H9 (cell line): Measurements from ENCODE around the gene LKAAEAR1. TPM values are rescaled to one million over a fixed set of nuclear protein-coding genes. Genes with fewer than 3 reads are reported as not detected.

Experiments used
- DNase-seq: peaks from one replicate; pipeline ENCODE4 v3.0.0-alpha.2; 2017
- H2AFZ ChIP-seq: one replicate; pipeline ENCODE4 v1.6.1; 2013; ENCODE audit warnings: mild to moderate bottlenecking, low read length, control low read depth, moderate library complexity
- H2AK5ac ChIP-seq: 2 replicates; pipeline ENCODE4 v1.6.1; 2013; ENCODE audit warnings: low read length, control low read depth, mixed read lengths; ENCODE audit not compliant: insufficient read length
- H2BK120ac ChIP-seq: one replicate; pipeline ENCODE4 v1.6.1; 2013; ENCODE audit warnings: low read depth, mild to moderate bottlenecking, low read length, control low read depth, inconsistent platforms; ENCODE audit not compliant: poor library complexity, severe bottlenecking
- H2BK12ac ChIP-seq: 2 replicates; pipeline ENCODE4 v1.6.1; 2013; ENCODE audit warnings: low read length, control low read depth, mixed read lengths, low read depth; ENCODE audit not compliant: insufficient read length
- H2BK15ac ChIP-seq: 2 replicates; pipeline ENCODE4 v1.6.1; 2013; ENCODE audit warnings: low read depth, low read length, control low read depth
- H2BK20ac ChIP-seq: one replicate; pipeline ENCODE4 v1.6.1; 2013; ENCODE audit warnings: low read depth, mild to moderate bottlenecking, low read length, control low read depth, inconsistent platforms; ENCODE audit not compliant: poor library complexity, severe bottlenecking
- H2BK5ac ChIP-seq: 2 replicates; pipeline ENCODE4 v1.6.1; 2013; ENCODE audit warnings: low read length, control low read depth, mixed read lengths; ENCODE audit not compliant: insufficient read length
- H3K14ac ChIP-seq: 2 replicates; pipeline ENCODE4 v1.6.1; 2013; ENCODE audit warnings: low read length, control low read depth; ENCODE audit not compliant: insufficient read depth
- H3K18ac ChIP-seq: 2 replicates; pipeline ENCODE4 v1.6.1; 2013; ENCODE audit warnings: low read depth, mild to moderate bottlenecking, mixed read lengths, low read length, control low read depth; ENCODE audit not compliant: insufficient read length
- H3K23ac ChIP-seq: 2 replicates; pipeline ENCODE4 v1.6.1; 2013; ENCODE audit warnings: low read length, control low read depth, mixed read lengths, low read depth; ENCODE audit not compliant: insufficient read length
- H3K23me2 ChIP-seq: 2 replicates; pipeline ENCODE4 v1.6.1; 2013; ENCODE audit warnings: low read depth, mild to moderate bottlenecking, mixed read lengths, low read length, control low read depth; ENCODE audit not compliant: insufficient read length, poor library complexity, severe bottlenecking
- H3K27ac ChIP-seq: 2 replicates; pipeline ENCODE4 v1.5.1; 2013; ENCODE audit warnings: low read length, control low read depth, mixed read lengths, low read depth; ENCODE audit not compliant: insufficient read length
- H3K27me3 ChIP-seq: 2 replicates; pipeline ENCODE4 v1.6.1; 2013; ENCODE audit warnings: low read length, control low read depth, inconsistent platforms; ENCODE audit not compliant: insufficient read depth
- H3K4ac ChIP-seq: 2 replicates; pipeline ENCODE4 v1.6.1; 2013; ENCODE audit warnings: low read depth, mild to moderate bottlenecking, control low read depth, inconsistent platforms, low read length, moderate library complexity
- H3K4me1 ChIP-seq: 2 replicates; pipeline ENCODE4 v1.6.1; 2013; ENCODE audit warnings: low read length, control low read depth, inconsistent platforms; ENCODE audit not compliant: insufficient read depth
- H3K4me2 ChIP-seq: 2 replicates; pipeline ENCODE4 v1.6.1; 2013; ENCODE audit warnings: low read length, control low read depth, mixed read lengths; ENCODE audit not compliant: insufficient read length, insufficient read depth
- H3K56ac ChIP-seq: 2 replicates; pipeline ENCODE4 v1.6.1; 2013; ENCODE audit warnings: low read depth, mild to moderate bottlenecking, mixed read lengths, low read length, control low read depth; ENCODE audit not compliant: insufficient read length
- H3K79me1 ChIP-seq: 2 replicates; pipeline ENCODE4 v1.6.1; 2013; ENCODE audit warnings: low read depth, mild to moderate bottlenecking, moderate library complexity, low read length, control low read depth, inconsistent platforms; ENCODE audit not compliant: insufficient read depth, poor library complexity, severe bottlenecking
- H3K79me2 ChIP-seq: 2 replicates; pipeline ENCODE4 v1.6.1; 2013; ENCODE audit warnings: low read length, control low read depth, inconsistent platforms; ENCODE audit not compliant: insufficient read depth
- H3K9ac ChIP-seq: 2 replicates; pipeline ENCODE4 v1.6.1; 2013; ENCODE audit warnings: low read length, control low read depth, mixed read lengths; ENCODE audit not compliant: insufficient read length; ENCODE audit errors: extremely low read depth
- H3K9me3 ChIP-seq: one replicate; pipeline ENCODE4 v1.6.1; 2013; ENCODE audit warnings: low read depth, low read length, inconsistent platforms; ENCODE audit not compliant: control insufficient read depth
- H3T11ph ChIP-seq: one replicate; pipeline ENCODE4 v1.6.1; 2013; ENCODE audit warnings: mild to moderate bottlenecking, low read length, control low read depth, inconsistent platforms
- H4K20me1 ChIP-seq: one replicate; pipeline ENCODE4 v1.6.1; 2013; ENCODE audit not compliant: control insufficient read depth, insufficient read length, insufficient read depth
- H4K5ac ChIP-seq: 2 replicates; pipeline ENCODE4 v1.6.1; 2013; ENCODE audit warnings: low read depth, mild to moderate bottlenecking, mixed read lengths, low read length, control low read depth; ENCODE audit not compliant: insufficient read length
- H4K8ac ChIP-seq: replicated peaks from 2 replicates; pipeline ENCODE4 v1.6.1; 2013; ENCODE audit warnings: low read length, control low read depth, mixed read lengths, low read depth; ENCODE audit not compliant: insufficient read length
- H4K91ac ChIP-seq: 2 replicates; pipeline ENCODE4 v1.6.1; 2013; ENCODE audit warnings: low read depth, mild to moderate bottlenecking, moderate library complexity, mixed read lengths, low read length, control low read depth; ENCODE audit not compliant: insufficient read length
- H3K27ac Mint-ChIP-seq, 3 experiments: 2 replicates in 2 of 3; 3 replicates in 1 of 3; pipeline ENCODE4 v1.8.0; 2020 to 2021; ENCODE audit warnings: mixed read lengths in 3 of 3, mild to moderate bottlenecking in 1 of 3, moderate library complexity in 1 of 3
- H3K27me3 Mint-ChIP-seq: 2 replicates; pipeline ENCODE4 v1.8.0; 2021; ENCODE audit warnings: low read depth, mild to moderate bottlenecking, moderate library complexity, mixed read lengths
- H3K36me3 Mint-ChIP-seq, 3 experiments: 2 replicates in 2 of 3; 3 replicates in 1 of 3; pipeline ENCODE4 v1.8.0; 2020 to 2021; ENCODE audit warnings: low read depth in 3 of 3, mixed read lengths in 3 of 3; ENCODE audit not compliant: insufficient read depth in 1 of 3
- H3K4me1 Mint-ChIP-seq, 2 experiments: 2 replicates each; pipeline ENCODE4 v1.8.0; 2020; ENCODE audit warnings: mixed read lengths in 2 of 2
- H3K4me3 Mint-ChIP-seq, 2 experiments: 2 replicates in 1 of 2; 3 replicates in 1 of 2; pipeline ENCODE4 v1.8.0; 2020 to 2021; ENCODE audit warnings: mild to moderate bottlenecking in 2 of 2, mixed read lengths in 2 of 2, moderate library complexity in 1 of 2
- H3K9me3 Mint-ChIP-seq, 2 experiments: 2 replicates in 1 of 2; 3 replicates in 1 of 2; pipeline ENCODE4 v1.8.0; 2020; ENCODE audit warnings: mild to moderate bottlenecking in 2 of 2, mixed read lengths in 2 of 2, moderate library complexity in 1 of 2
- CTCF ChIP-seq: fragments of 200-600 bp; sonication (generic); conservative IDR thresholded peaks from 3 replicates; pipeline ENCODE4 v1.8.0; 2021; ENCODE audit warnings: antibody characterized with exemption, mild to moderate bottlenecking
- WGBS: extraction: QIAGEN DNeasy Blood & Tissue Kit; methylation state at CpG from one replicate; pipeline ENCODE4 v1.1.7; 2013; ENCODE audit warnings: missing lambda C conversion rate, low lambda C conversion rate, mixed read lengths; ENCODE audit not compliant: insufficient read length; ENCODE audit errors: extremely low coverage; 5-methylcytosine and 5-hydroxymethylcytosine counted together
- total RNA-seq: library from RNA; stranded (reverse); gene quantifications from 2 replicates; pipeline ENCODE4 v1.2.1, GENCODE V29; 2021

LKAAEAR1 gene
- total RNA-seq, 1 experiment from 2014 or later: 0.39 TPM

GRCh38 chr20:64095455-64095854 lies 11.3 kb upstream of the LKAAEAR1 start:
- no peak overlapping the region; a peak in 1 of 5 replicates for H3K4me3 Mint-ChIP-seq
- no peaks in the 10 kb centered on the region for H3K9me3 ChIP-seq
- H3K36me3 Mint-ChIP-seq: peaks cover 2 to 5% (median 2%) of the 10 kb centered on the region in 3 experiments; a peak in 5 of 7 replicates
- no peak overlapping the region for H3K4me2 ChIP-seq
- no peaks in the 10 kb centered on the region for H3K79me2 ChIP-seq
- no peak overlapping the region for H3K23ac ChIP-seq
- H2BK15ac ChIP-seq: no peak overlapping the region
- H2AFZ ChIP-seq: no peak overlapping the region
- no peaks in the 10 kb centered on the region for H3K23me2 ChIP-seq
- H3K4me1 ChIP-seq: no peaks in the 10 kb centered on the region; the same call in 1 of the 2 replicates
- H2BK120ac ChIP-seq: no peak overlapping the region
- no peak overlapping the region for H3K56ac ChIP-seq
- no CpG with 5 or more reads among the region's 4 CpGs for WGBS
- H3K9me3 Mint-ChIP-seq: peaks cover 5% of the 10 kb centered on the region in 2 experiments
- no peak overlapping the region for H2BK5ac ChIP-seq
- H3K14ac ChIP-seq: no peak overlapping the region; the same call in 1 of the 2 replicates
- H2BK20ac ChIP-seq: no peak overlapping the region
- DNase-seq: no peak
- H3K79me1 ChIP-seq: no peaks in the 10 kb centered on the region
- no peak overlapping the region for H3K4ac ChIP-seq
- H3K27ac Mint-ChIP-seq: no peak overlapping the region
- no peak overlapping the region for H4K91ac ChIP-seq
- no peak for TF ChIP-seq CTCF
- no peak overlapping the region for H3K9ac ChIP-seq
- H3K27me3 Mint-ChIP-seq: peaks cover 21% of the 10 kb centered on the region
- no peak overlapping the region for H2BK12ac ChIP-seq
- no peaks in the 10 kb centered on the region for H3K27me3 ChIP-seq
- no peak overlapping the region for H3T11ph ChIP-seq
- H2AK5ac ChIP-seq: no peak overlapping the region
- no peak overlapping the region for H4K5ac ChIP-seq
- no peak overlapping the region for H3K27ac ChIP-seq
- H4K8ac ChIP-seq: no peak overlapping the region
- peaks cover 6 to 11% of the 10 kb centered on the region in 2 experiments for H3K4me1 Mint-ChIP-seq
- H4K20me1 ChIP-seq: no peaks in the 10 kb centered on the region
- no peak overlapping the region for H3K18ac ChIP-seq
